ENCODE results near the gene TGFA. TPM values are rescaled to one million over a fixed set of nuclear protein-coding genes. Genes with fewer than 3 reads are reported as not detected.

The TGFA gene
- total RNA-seq, 1 experiment from 2014 or later = 1.7 TPM

DNA sequence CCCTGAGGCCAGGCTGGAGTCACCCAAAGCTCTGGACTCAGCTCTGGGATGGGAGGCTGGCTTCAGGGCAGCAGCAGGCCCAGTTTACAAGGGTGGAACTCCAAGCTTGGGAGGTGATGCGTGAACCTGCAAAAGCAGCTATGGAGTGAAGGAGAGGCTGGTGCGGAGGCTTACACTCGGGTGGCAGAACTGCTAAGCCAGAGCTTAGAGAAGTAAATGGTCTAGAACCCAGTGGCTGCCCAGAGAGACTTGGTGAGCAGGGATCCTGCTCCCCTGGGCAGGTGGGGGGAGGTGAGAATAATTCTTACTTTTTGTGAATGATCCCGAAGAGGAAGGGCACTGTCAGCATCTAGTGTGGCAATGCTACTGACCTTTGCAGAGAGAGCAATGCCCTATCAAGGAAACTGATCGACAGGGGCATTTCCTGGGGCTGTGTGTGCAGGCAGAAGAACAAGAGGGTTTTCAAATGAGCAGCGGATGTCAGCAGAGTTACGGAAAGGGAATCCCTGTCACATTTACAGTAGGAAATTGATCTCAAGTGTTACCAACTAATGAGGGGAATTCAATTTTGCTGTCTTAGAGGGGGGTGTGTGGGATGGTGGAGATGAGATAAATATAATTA lies 80.4 kb downstream of the TGFA start:
- TF ChIP-seq POLR2AphosphoS5 (IDR thresholded peaks at IDR 0.05; ENCODE audit: low read depth, low read length) (no peak), SIN3A (IDR thresholded peaks at IDR 0.05; ENCODE audit: borderline replicate concordance, insufficient read depth, low read depth, low read length) (no peak), TCF7L2 (IDR thresholded peaks at IDR 0.05; ENCODE audit: low read depth, low read length) (no peak)
- TF ChIP-seq, protein P1, sequence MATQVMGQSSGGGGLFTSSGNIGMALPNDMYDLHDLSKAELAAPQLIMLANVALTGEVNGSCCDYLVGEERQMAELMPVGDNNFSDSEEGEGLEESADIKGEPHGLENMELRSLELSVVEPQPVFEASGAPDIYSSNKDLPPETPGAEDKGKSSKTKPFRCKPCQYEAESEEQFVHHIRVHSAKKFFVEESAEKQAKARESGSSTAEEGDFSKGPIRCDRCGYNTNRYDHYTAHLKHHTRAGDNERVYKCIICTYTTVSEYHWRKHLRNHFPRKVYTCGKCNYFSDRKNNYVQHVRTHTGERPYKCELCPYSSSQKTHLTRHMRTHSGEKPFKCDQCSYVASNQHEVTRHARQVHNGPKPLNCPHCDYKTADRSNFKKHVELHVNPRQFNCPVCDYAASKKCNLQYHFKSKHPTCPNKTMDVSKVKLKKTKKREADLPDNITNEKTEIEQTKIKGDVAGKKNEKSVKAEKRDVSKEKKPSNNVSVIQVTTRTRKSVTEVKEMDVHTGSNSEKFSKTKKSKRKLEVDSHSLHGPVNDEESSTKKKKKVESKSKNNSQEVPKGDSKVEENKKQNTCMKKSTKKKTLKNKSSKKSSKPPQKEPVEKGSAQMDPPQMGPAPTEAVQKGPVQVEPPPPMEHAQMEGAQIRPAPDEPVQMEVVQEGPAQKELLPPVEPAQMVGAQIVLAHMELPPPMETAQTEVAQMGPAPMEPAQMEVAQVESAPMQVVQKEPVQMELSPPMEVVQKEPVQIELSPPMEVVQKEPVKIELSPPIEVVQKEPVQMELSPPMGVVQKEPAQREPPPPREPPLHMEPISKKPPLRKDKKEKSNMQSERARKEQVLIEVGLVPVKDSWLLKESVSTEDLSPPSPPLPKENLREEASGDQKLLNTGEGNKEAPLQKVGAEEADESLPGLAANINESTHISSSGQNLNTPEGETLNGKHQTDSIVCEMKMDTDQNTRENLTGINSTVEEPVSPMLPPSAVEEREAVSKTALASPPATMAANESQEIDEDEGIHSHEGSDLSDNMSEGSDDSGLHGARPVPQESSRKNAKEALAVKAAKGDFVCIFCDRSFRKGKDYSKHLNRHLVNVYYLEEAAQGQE (IDR thresholded peaks at IDR 0.05; ENCODE audit: insufficient read depth in 1 of 2, low read depth in 2 of 2, low read length in 1 of 2) = no peak
- TF ChIP-seq, protein P2, sequence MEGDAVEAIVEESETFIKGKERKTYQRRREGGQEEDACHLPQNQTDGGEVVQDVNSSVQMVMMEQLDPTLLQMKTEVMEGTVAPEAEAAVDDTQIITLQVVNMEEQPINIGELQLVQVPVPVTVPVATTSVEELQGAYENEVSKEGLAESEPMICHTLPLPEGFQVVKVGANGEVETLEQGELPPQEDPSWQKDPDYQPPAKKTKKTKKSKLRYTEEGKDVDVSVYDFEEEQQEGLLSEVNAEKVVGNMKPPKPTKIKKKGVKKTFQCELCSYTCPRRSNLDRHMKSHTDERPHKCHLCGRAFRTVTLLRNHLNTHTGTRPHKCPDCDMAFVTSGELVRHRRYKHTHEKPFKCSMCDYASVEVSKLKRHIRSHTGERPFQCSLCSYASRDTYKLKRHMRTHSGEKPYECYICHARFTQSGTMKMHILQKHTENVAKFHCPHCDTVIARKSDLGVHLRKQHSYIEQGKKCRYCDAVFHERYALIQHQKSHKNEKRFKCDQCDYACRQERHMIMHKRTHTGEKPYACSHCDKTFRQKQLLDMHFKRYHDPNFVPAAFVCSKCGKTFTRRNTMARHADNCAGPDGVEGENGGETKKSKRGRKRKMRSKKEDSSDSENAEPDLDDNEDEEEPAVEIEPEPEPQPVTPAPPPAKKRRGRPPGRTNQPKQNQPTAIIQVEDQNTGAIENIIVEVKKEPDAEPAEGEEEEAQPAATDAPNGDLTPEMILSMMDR (IDR thresholded peaks at IDR 0.05) = no peak
- CTCF ChIA-PET = no interaction called here

DNA sequence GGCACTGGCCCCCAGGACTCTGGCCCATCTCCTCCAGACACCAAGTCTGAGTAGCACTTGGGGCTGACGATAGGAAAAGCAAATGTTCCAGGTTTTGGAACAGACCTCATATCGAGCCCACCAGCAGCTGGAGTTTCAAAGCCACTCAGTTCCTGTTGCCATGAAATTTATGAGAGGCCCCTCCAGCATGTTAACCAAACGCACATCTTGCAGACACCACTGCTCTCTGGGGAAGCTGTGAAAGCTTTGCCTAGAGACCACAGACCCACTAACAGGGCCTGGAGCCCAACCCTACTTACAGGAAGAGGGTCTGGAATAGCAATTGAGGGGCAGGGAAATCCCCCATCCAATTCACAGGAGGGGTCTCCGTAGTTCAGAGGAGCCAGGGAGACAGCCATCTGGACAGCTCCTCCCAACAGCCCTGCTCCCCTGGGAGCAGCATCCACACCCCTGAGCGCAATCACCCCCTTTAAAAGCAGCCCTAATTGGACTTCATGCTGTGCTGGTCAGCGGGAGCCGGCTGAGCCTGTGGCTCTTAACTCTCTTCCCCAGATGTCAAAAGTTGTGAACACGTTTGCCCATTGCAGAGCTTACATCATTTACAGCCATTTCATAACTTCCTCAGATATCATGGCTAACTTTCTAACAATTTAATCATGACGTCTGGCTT lies 81.3 kb downstream of the TGFA start:
- H3K9me3 ChIP-seq (ENCODE audit: control insufficient read depth, insufficient read depth, low read depth, low read length) = no peaks in the 10 kb centered on the region
- ChIA-PET POLR2A (no interaction called here), CTCF (no interaction called here)
- ATAC-seq (no peak), DNase-seq (ENCODE audit: low read depth, low spot score) (no peak)
- TF ChIP-seq, protein P2 (IDR thresholded peaks at IDR 0.05) = no peak
- TF ChIP-seq TCF7L2 (IDR thresholded peaks at IDR 0.05; ENCODE audit: low read depth, low read length) (no peak), SIN3A (IDR thresholded peaks at IDR 0.05; ENCODE audit: borderline replicate concordance, insufficient read depth, low read depth, low read length) (no peak), POLR2AphosphoS5 (IDR thresholded peaks at IDR 0.05; ENCODE audit: low read depth, low read length) (no peak)
- TF ChIP-seq, protein P1 (IDR thresholded peaks at IDR 0.05; ENCODE audit: insufficient read depth in 1 of 2, low read depth in 2 of 2, low read length in 1 of 2) = no peak
- H3K27ac ChIP-seq (ENCODE audit: low read length) = no peak overlapping the region
- BruUV-seq (replicated peaks) = no TSS peak
- no peak overlapping the region for H3K4me3 ChIP-seq (ENCODE audit: low read depth in 2 of 2, low read length in 2 of 2)
- intact Hi-C loops (cut with micrococcal nuclease; ENCODE audit: unreplicated experiment) (no loop called here), in situ Hi-C loops (cut with HindIII; ENCODE audit: low pct_unique_long_range_greater_than_20kb, low sequenced_read_pairs) (no loop called here)
- H3K36me3 ChIP-seq (ENCODE audit: control insufficient read depth, insufficient read depth, low read length) = no peaks in the 10 kb centered on the region
- peaks cover 14% of the 10 kb centered on the region for H3K27me3 ChIP-seq (ENCODE audit: control insufficient read depth, insufficient read depth, low read length)
- H3K4me1 ChIP-seq (ENCODE audit: control insufficient read depth, insufficient read depth, low read length) = no peaks in the 10 kb centered on the region

More for the DNA sequence above, 80.4 kb downstream of the TGFA start:
- DNase-seq (ENCODE audit: low read depth, low spot score) (no peak), ATAC-seq (no peak)
- POLR2A ChIA-PET = no interaction called here
- in situ Hi-C loops (cut with HindIII; ENCODE audit: low pct_unique_long_range_greater_than_20kb, low sequenced_read_pairs) = no loop called here
- peaks cover 18% of the 10 kb centered on the region for H3K27me3 ChIP-seq (ENCODE audit: control insufficient read depth, insufficient read depth, low read length)
- H3K9me3 ChIP-seq (ENCODE audit: control insufficient read depth, insufficient read depth, low read depth, low read length) = no peaks in the 10 kb centered on the region
- H3K36me3 ChIP-seq (ENCODE audit: control insufficient read depth, insufficient read depth, low read length) = no peaks in the 10 kb centered on the region
- H3K27ac ChIP-seq (ENCODE audit: low read length) = no peak overlapping the region
- H3K4me1 ChIP-seq (ENCODE audit: control insufficient read depth, insufficient read depth, low read length) = no peaks in the 10 kb centered on the region
- H3K4me3 ChIP-seq (ENCODE audit: low read depth in 2 of 2, low read length in 2 of 2) = no peak overlapping the region
- BruUV-seq (replicated peaks) = no TSS peak
- intact Hi-C loops (cut with micrococcal nuclease; ENCODE audit: unreplicated experiment) = no loop called here
